Gastrocnemius medialis (tissue), 4 donors: ENCODE measurements around the gene PDZRN4.

ENCODE experiments used
- CTCF ChIP-seq, 5 experiments: fragments of 450-650 bp in 3 of 5; fragments of 200-600 bp in 2 of 5; sonication (generic) in 2 of 5; IDR thresholded peaks in 4 of 5; conservative IDR thresholded peaks in 1 of 5; 1 replicate in 4 of 5; 2 replicates in 1 of 5; pipeline ENCODE4 v1.5.1; 2016 to 2019; ENCODE audit warnings: antibody characterized with exemption in 5 of 5, mild to moderate bottlenecking in 3 of 5, moderate library complexity in 3 of 5
- POLR2A ChIP-seq, 2 donors: fragments of 450-650 bp; IDR thresholded peaks; one replicate each; pipeline ENCODE4 v1.6.1; 2017; ENCODE audit warnings: antibody characterized with exemption in 2 of 2, mild to moderate bottlenecking in 2 of 2, moderate library complexity in 2 of 2

GRCh38 chr12:41220931-41221330, 32.8 kb downstream of the PDZRN4 start:
- TF ChIP-seq CTCF (IDR thresholded peaks at IDR 0.05 in 4 of 5, conservative IDR thresholded peaks at IDR 0.05 in 1 of 5) (no peak), POLR2A (IDR thresholded peaks at IDR 0.05) (no peak)
